Keratinocyte (primary cell): ENCODE data around the gene NAMPT. TPM values are rescaled to one million over a fixed set of nuclear protein-coding genes. Genes with fewer than 3 reads are reported as not detected.

Experiments
- DNase-seq: peaks from one replicate; pipeline ENCODE4 v3.0.0-alpha.2; 2011; ENCODE audit warnings: low read depth, missing footprints, low spot score
- FAIRE-seq: peaks from 2 replicates; lab custom pipeline; 2011; peaks lifted over from hg19 to GRCh38; lab: Jason Lieb, UNC
- H2AFZ ChIP-seq: 2 replicates; pipeline ENCODE4 v1.6.0; 2012; ENCODE audit warnings: low read length, control low read depth, inconsistent platforms; ENCODE audit not compliant: control insufficient read depth
- H3K27ac ChIP-seq: 2 replicates; pipeline ENCODE4 v1.5.1; 2011; ENCODE audit warnings: low read length; ENCODE audit not compliant: control insufficient read depth, insufficient read depth
- H3K27me3 ChIP-seq: 3 replicates; pipeline ENCODE4 v1.6.0; 2011; ENCODE audit warnings: low read length; ENCODE audit not compliant: control insufficient read depth, insufficient read depth; ENCODE audit errors: extremely low read depth
- H3K36me3 ChIP-seq, 2 experiments: 2 replicates in 1 of 2; 3 replicates in 1 of 2; pipeline ENCODE4 v1.5.1; 2011; ENCODE audit warnings: low read length in 2 of 2, mild to moderate bottlenecking in 1 of 2; ENCODE audit not compliant: control insufficient read depth in 2 of 2, insufficient read depth in 2 of 2; ENCODE audit errors: extremely low read depth in 1 of 2
- H3K4me1 ChIP-seq: 3 replicates; pipeline ENCODE4 v1.5.1; 2011; ENCODE audit warnings: low read length; ENCODE audit not compliant: control insufficient read depth, insufficient read depth; ENCODE audit errors: extremely low read depth
- H3K4me2 ChIP-seq: 3 replicates; pipeline ENCODE4 v1.6.0; 2011; ENCODE audit warnings: low read depth, low read length; ENCODE audit not compliant: control insufficient read depth, insufficient read depth; ENCODE audit errors: extremely low read depth
- H3K4me3 ChIP-seq, 3 experiments: fragments of 200-600 bp in 1 of 3; sonication (generic) in 1 of 3; 2 replicates in 2 of 3; 3 replicates in 1 of 3; pipeline ENCODE4 v1.5.1; 2011 to 2016; ENCODE audit warnings: low read length in 3 of 3, mild to moderate bottlenecking in 3 of 3, control low read depth in 2 of 3, inconsistent platforms in 1 of 3, low read depth in 1 of 3, mixed read lengths in 1 of 3, mixed run types in 1 of 3, moderate library complexity in 1 of 3; ENCODE audit not compliant: control insufficient read depth in 2 of 3, insufficient read depth in 2 of 3; ENCODE audit errors: extremely low read depth in 1 of 3
- H3K79me2 ChIP-seq: 2 replicates; pipeline ENCODE4 v1.6.0; 2012; ENCODE audit warnings: low read length; ENCODE audit not compliant: control insufficient read depth, insufficient read depth
- H3K9ac ChIP-seq: 3 replicates; pipeline ENCODE4 v1.6.0; 2011; ENCODE audit warnings: low read length; ENCODE audit not compliant: control insufficient read depth, insufficient read depth; ENCODE audit errors: extremely low read depth
- H3K9me1 ChIP-seq: 3 replicates; pipeline ENCODE4 v1.6.0; 2011; ENCODE audit warnings: low read length; ENCODE audit not compliant: control insufficient read depth, insufficient read depth; ENCODE audit errors: extremely low read depth
- H3K9me3 ChIP-seq: 2 replicates; pipeline ENCODE4 v1.5.1; 2012; ENCODE audit warnings: low read depth, low read length; ENCODE audit not compliant: control insufficient read depth
- H4K20me1 ChIP-seq: 3 replicates; pipeline ENCODE4 v1.6.0; 2011; ENCODE audit warnings: low read length; ENCODE audit not compliant: control insufficient read depth, insufficient read depth; ENCODE audit errors: extremely low read depth
- EZH2 ChIP-seq: IDR thresholded peaks from one replicate; pipeline ENCODE4 v1.6.1; 2012; ENCODE audit warnings: inconsistent platforms, mild to moderate bottlenecking, low read length, moderate library complexity
- dilution Hi-C: fragments of 300-500 bp; cut with MboI; formaldehyde crosslinking; loops from one replicate; pipeline ENCODE4 v1.7.0; 2020; ENCODE audit warnings: low sequenced_read_pairs; ENCODE audit not compliant: extremely low pct_ligation_motif_present
- polyA plus RNA-seq, 5 experiments: library from polyadenylated mRNA; depleted of rRNA in 3 of 5; stranded (reverse) in 3 of 5; stranded (forward) in 1 of 5; unstranded in 1 of 5; fragments of >200 nt; gene quantifications; 1 replicate in 1 of 5; 2 replicates in 3 of 5; 3 replicates in 1 of 5; pipeline versions ENCODE4 v1.2.1 to v1.2.3, GENCODE V29; 2011 to 2012; ENCODE audit warnings: missing spikeins in 2 of 5, low read depth in 1 of 5, low replicate concordance in 1 of 5
- TF ChIP-seq, protein P1 (sequence below), 3 experiments: IDR thresholded peaks in 1 of 3; conservative IDR thresholded peaks in 1 of 3; optimal IDR thresholded peaks in 1 of 3; 2 replicates in 2 of 3; 3 replicates in 1 of 3; pipeline versions ENCODE3 to v1.5.1; 2011; ENCODE audit warnings: low read length in 3 of 3, mild to moderate bottlenecking in 3 of 3, moderate library complexity in 2 of 3, control low read depth in 1 of 3, inconsistent platforms in 1 of 3; ENCODE audit not compliant: insufficient read depth in 2 of 3; ENCODE audit errors: extremely low read depth in 1 of 3

NAMPT gene
- polyA plus RNA-seq, 1 donor (not counting 4 experiments of a cell fraction or from before 2014, with no cell fraction given), result 94.2 TPM

DNA sequence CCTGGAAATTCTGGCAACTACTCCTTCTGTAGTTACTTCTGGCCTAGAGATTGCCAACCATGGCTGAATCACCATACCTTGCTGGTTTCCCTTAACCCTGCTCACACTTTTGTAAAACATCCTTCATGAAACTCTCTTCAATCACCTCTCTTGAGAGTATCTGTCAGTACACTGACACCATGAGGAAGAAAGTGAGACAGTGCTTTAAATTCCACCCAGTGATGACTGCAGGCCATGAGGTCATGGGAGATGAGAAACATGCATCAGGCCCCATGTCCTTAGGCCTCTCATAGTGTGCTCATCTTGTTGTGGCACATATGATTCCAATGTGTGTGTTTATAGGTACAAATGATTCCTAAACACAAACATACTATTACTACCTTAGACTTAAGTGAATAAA, 24.6 kb upstream of the NAMPT start:
- Histone ChIP-seq H3K36me3 (no peaks in the 10 kb centered on the region), H3K4me3 (no peak overlapping the region), H3K4me1 (peaks cover 27% of the 10 kb centered on the region), H3K27ac (no peak overlapping the region), H3K9me3 (no peaks in the 10 kb centered on the region), H3K9me1 (no peaks in the 10 kb centered on the region), H4K20me1 (no peaks in the 10 kb centered on the region), H3K79me2 (no peaks in the 10 kb centered on the region), H3K4me2 (no peak overlapping the region), H2AFZ (no peak overlapping the region), H3K27me3 (no peaks in the 10 kb centered on the region), H3K9ac (no peak overlapping the region)
- no peak for DNase-seq
- dilution Hi-C loops, result no loop called here
- TF ChIP-seq EZH2, result no peak
- TF ChIP-seq, protein P1, sequence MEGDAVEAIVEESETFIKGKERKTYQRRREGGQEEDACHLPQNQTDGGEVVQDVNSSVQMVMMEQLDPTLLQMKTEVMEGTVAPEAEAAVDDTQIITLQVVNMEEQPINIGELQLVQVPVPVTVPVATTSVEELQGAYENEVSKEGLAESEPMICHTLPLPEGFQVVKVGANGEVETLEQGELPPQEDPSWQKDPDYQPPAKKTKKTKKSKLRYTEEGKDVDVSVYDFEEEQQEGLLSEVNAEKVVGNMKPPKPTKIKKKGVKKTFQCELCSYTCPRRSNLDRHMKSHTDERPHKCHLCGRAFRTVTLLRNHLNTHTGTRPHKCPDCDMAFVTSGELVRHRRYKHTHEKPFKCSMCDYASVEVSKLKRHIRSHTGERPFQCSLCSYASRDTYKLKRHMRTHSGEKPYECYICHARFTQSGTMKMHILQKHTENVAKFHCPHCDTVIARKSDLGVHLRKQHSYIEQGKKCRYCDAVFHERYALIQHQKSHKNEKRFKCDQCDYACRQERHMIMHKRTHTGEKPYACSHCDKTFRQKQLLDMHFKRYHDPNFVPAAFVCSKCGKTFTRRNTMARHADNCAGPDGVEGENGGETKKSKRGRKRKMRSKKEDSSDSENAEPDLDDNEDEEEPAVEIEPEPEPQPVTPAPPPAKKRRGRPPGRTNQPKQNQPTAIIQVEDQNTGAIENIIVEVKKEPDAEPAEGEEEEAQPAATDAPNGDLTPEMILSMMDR (optimal IDR thresholded peaks at IDR 0.05 in 1 of 3, IDR thresholded peaks at IDR 0.05 in 1 of 3, conservative IDR thresholded peaks at IDR 0.05 in 1 of 3; ENCODE audit: extremely low read depth in 1 of 3, insufficient read depth in 2 of 3, low read length in 3 of 3), result no peak
- peak; percentile 41 for FAIRE-seq

DNA sequence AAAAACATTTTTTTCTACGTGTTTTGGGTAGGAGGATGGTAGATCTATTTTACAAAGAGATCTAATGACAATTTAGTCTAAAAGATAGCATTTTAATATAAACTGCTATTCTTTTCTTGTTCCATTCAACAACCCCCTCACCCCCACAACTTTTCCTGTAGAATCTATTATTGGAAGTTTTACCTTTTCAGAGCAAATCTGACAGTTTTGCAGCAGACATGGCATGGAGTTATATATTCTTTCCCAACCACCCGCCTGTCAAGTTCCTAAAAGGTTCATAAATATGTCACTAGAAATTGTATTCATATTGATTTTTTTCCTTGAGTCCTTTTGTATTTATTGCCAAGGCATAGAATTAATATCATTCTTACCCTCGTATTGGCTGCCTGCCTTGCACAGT, 21.5 kb upstream of the NAMPT start:
- H3K4me1 ChIP-seq, result peaks cover 7% of the 10 kb centered on the region
- no peaks in the 10 kb centered on the region for H3K9me3 ChIP-seq
- H3K9me1 ChIP-seq, result no peaks in the 10 kb centered on the region
- H2AFZ ChIP-seq, result no peak overlapping the region
- no peaks in the 10 kb centered on the region for H3K36me3 ChIP-seq
- H3K79me2 ChIP-seq, result no peaks in the 10 kb centered on the region
- FAIRE-seq, result no peak
- TF ChIP-seq EZH2, result no peak
- TF ChIP-seq, protein P1 (optimal IDR thresholded peaks at IDR 0.05 in 1 of 3, IDR thresholded peaks at IDR 0.05 in 1 of 3, conservative IDR thresholded peaks at IDR 0.05 in 1 of 3; ENCODE audit: extremely low read depth in 1 of 3, insufficient read depth in 2 of 3, low read length in 3 of 3), result no peak
- H4K20me1 ChIP-seq, result no peaks in the 10 kb centered on the region
- no peak for DNase-seq
- no peaks in the 10 kb centered on the region for H3K27me3 ChIP-seq
- no peak overlapping the region for H3K27ac ChIP-seq
- H3K9ac ChIP-seq, result no peak overlapping the region
- dilution Hi-C loops, result no loop called here
- no peak overlapping the region for H3K4me2 ChIP-seq
- H3K4me3 ChIP-seq, result no peak overlapping the region
